Chondrocyte (in vitro differentiated cells): ENCODE results near the gene AGXT. TPM values are rescaled to one million over a fixed set of nuclear protein-coding genes. Genes with fewer than 3 reads are reported as not detected.

Experiments
- DNase-seq: peaks from one replicate; pipeline ENCODE4 v3.0.0; 2021; ENCODE audit warnings: mixed read lengths, low spot score
- H3K27ac Mint-ChIP-seq: one replicate; pipeline ENCODE4 v1.8.0; 2021; ENCODE audit warnings: mild to moderate bottlenecking, moderate library complexity, mixed read lengths; ENCODE audit not compliant: unreplicated experiment
- H3K27me3 Mint-ChIP-seq: 2 replicates; pipeline ENCODE4 v1.8.0; 2021; ENCODE audit warnings: low read depth, mixed read lengths
- H3K36me3 Mint-ChIP-seq: 2 replicates; pipeline ENCODE4 v1.8.0; 2021; ENCODE audit warnings: low read depth, mixed read lengths
- H3K4me1 Mint-ChIP-seq: 2 replicates; pipeline ENCODE4 v1.8.0; 2021; ENCODE audit warnings: low read depth, mild to moderate bottlenecking, mixed read lengths
- H3K4me3 Mint-ChIP-seq: one replicate; pipeline ENCODE4 v1.8.0; 2021; ENCODE audit warnings: mild to moderate bottlenecking, moderate library complexity, mixed read lengths; ENCODE audit not compliant: unreplicated experiment
- H3K9me3 Mint-ChIP-seq: 2 replicates; pipeline ENCODE4 v1.8.0; 2021; ENCODE audit warnings: low read depth, mixed read lengths
- total RNA-seq: library from RNA; stranded (reverse); gene quantifications from 3 replicates; pipeline ENCODE4 v1.2.1, GENCODE V29; 2021
- TF ChIP-seq, protein P1 (sequence below): fragments of 200-600 bp; sonication (generic); IDR thresholded peaks from 2 replicates; pipeline ENCODE4 v1.5.0; 2021; ENCODE audit warnings: antibody characterized with exemption, mild to moderate bottlenecking, moderate library complexity

Gene AGXT
- total RNA-seq, 1 donor from 2014 or later: not detected

DNA sequence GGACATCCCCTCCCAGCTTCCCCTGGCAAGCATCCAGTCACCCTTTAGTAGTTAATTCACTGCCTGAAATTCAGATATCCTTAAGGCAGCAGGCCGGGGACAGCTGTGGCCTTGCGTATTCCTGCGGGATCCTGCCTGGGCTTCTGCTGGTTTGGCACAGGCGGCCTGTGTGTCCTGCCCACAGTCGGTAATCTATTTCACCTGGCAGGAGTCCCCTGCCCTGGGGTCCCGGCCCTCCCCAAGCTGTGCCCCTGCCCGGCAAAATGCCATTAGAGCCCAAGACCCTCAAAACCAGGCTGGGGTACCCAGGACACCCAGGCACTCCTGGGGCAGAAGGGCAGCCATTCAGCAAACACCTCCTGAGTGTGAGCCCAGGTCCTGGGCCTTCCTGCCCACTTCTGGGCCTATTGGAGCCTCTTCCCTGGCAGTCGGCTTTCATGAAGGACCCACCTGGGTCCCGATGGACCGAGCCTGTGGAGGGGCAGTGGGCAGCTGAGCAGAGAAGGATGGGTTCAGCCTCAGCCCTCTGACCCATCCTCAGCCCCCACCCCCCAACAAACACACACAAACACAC is 49.1 kb downstream of the AGXT start:
- Mint-ChIP-seq H3K4me1 (peaks cover 18% of the 10 kb centered on the region), H3K4me3 (no peak overlapping the region), H3K27ac (no peak overlapping the region), H3K27me3 (no peaks in the 10 kb centered on the region), H3K9me3 (no peaks in the 10 kb centered on the region), H3K36me3 (no peaks in the 10 kb centered on the region)
- TF ChIP-seq, protein P1, sequence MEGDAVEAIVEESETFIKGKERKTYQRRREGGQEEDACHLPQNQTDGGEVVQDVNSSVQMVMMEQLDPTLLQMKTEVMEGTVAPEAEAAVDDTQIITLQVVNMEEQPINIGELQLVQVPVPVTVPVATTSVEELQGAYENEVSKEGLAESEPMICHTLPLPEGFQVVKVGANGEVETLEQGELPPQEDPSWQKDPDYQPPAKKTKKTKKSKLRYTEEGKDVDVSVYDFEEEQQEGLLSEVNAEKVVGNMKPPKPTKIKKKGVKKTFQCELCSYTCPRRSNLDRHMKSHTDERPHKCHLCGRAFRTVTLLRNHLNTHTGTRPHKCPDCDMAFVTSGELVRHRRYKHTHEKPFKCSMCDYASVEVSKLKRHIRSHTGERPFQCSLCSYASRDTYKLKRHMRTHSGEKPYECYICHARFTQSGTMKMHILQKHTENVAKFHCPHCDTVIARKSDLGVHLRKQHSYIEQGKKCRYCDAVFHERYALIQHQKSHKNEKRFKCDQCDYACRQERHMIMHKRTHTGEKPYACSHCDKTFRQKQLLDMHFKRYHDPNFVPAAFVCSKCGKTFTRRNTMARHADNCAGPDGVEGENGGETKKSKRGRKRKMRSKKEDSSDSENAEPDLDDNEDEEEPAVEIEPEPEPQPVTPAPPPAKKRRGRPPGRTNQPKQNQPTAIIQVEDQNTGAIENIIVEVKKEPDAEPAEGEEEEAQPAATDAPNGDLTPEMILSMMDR: no peak
- DNase-seq: no peak

DNA sequence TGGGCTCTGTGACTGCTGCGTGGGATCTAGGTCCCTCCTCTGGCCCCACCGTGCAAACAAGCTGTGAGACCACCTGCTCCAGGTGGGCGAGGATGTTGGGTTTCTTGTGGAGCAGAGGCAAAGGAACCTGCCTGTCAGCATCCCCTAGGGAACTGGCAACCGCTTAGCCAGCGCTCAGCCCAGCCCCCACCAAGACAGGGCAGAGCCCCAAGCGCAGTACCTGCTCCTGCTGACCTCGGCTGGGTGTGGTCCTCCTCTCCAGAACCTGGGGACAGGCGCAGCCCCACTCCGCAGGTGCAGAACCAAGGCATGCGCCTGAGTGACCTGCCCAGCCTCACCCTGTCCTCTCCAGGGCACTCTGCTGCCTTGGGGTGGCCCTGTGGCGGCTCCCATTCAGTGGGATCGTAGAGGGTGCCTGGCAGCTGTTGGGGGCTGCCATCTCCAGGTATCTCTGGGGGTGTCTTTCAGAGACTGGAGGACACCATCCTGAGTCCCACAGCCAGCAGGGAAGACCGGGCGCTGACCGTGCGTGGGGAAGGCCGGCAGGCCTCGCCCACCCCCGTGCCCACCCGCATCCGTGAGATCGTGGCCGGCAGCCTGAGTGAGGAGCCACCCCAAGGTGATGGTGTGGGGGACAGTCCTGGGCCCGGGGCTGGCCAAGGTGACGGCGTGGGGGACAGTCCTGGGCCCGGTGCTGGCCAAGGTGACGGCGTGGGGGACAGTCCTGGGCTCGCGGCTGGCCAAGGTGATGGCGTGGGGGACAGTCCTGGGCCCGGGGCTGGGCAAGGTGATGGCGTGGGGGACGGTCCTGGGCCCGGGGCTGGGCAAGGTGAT is 49.9 kb downstream of the AGXT start:
- peaks cover 15% of the 10 kb centered on the region for H3K4me1 Mint-ChIP-seq
- H3K9me3 Mint-ChIP-seq: no peaks in the 10 kb centered on the region
- no peaks in the 10 kb centered on the region for H3K36me3 Mint-ChIP-seq
- peak; percentile 90 for DNase-seq
- TF ChIP-seq, protein P1: no peak
- H3K27ac Mint-ChIP-seq: no peak overlapping the region
- no peaks in the 10 kb centered on the region for H3K27me3 Mint-ChIP-seq
- no peak overlapping the region for H3K4me3 Mint-ChIP-seq

DNA sequence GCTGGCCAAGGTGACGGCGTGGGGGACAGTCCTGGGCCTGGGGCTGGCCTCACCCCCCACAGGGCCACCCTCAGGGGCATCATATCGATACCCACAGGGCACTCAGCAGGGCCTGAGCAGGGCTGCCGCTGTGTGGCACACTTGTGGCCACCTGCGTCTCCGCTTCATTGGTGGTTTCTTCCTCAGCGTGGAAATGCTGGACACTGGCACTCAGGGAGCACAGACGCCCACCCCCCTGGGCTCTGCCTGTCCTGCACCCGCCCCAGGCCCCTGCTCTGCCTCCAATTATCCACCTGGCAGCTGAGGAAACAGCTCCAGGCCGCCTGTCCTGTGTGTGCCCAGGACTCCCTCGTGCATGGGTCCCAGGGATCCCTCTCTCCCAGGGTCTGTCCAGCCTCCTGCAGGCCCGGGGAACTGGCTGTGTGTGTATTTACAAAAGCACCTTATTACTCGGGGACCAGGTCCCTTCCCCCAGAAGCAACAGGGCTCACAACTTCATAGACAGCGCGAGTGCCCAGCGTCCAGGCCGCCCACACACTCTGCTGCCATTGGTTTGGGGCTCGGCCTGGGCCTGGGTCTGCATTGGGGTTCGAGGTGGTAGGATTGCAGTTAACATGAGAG is 50.6 kb downstream of the AGXT start:
- H3K27me3 Mint-ChIP-seq: no peaks in the 10 kb centered on the region

DNA sequence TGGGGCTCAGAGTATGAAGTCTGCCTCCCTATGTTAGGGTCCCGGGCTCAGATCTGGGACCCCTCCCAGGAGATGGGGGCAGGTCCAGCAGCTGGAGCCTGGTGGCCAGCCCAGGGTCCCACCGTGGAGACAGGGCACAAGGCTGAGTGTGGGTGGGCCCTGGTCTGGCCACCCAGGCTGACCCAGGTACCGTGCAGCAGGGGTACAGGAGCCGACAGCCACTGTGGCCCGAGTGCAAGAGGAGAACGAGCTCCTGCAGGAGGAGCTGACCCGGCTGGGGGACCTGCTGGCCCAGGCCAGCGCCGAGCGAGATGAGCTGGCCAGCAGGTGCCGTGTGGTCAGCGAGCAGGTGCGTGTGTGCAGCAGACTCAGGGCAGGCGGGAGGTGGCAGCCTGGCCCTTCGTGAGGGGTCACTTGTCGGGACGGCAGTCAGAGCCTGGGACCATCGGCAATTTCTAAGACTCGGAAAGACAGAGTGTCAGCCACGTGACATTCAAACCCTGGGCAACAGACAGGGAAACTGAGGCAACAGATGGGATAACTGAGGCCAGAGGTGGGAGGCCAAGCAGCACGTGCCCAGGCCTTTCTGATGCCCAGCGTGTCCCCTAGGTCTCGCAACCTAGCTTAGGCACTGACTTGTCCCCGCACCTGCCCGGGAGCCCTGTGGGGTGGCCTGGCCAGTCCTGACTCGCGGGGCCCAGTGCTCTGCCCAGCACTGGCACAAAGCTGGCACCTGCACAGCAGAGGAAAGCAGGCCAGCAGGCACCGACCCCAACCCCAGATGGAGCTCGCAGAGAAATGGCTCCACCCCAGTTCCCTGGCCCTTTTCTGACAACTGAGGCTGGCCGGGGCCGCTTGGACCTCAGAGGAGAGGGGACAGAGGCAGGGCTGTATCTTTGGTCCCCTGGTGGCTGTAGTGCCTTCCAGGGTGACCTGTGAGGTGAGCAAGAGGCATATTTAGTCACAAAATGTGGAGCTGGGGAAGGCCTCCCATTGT is 51.5 kb downstream of the AGXT start:
- H3K4me1 Mint-ChIP-seq: peaks cover 8% of the 10 kb centered on the region
- peak; percentile 89 for DNase-seq
- no peak overlapping the region for H3K27ac Mint-ChIP-seq

More for the DNA sequence above, 50.6 kb downstream of the AGXT start:
- H3K9me3 Mint-ChIP-seq: no peaks in the 10 kb centered on the region
- TF ChIP-seq, protein P1: no peak
- H3K4me1 Mint-ChIP-seq: peaks cover 8% of the 10 kb centered on the region
- no peaks in the 10 kb centered on the region for H3K36me3 Mint-ChIP-seq
- no peak for DNase-seq
- no peak overlapping the region for H3K4me3 Mint-ChIP-seq
- no peak overlapping the region for H3K27ac Mint-ChIP-seq

More for the DNA sequence above, 51.5 kb downstream of the AGXT start:
- H3K36me3 Mint-ChIP-seq: no peaks in the 10 kb centered on the region
- no peaks in the 10 kb centered on the region for H3K27me3 Mint-ChIP-seq
- no peak overlapping the region for H3K4me3 Mint-ChIP-seq
- H3K9me3 Mint-ChIP-seq: no peaks in the 10 kb centered on the region
- TF ChIP-seq, protein P1: no peak
